ENCODE measurements around the gene HCN4. TPM values are rescaled to one million over a fixed set of nuclear protein-coding genes. Genes with fewer than 3 reads are reported as not detected.

The HCN4 gene
- total RNA-seq, 2 donors from 2014 or later: not detected

GRCh38 chr15:73397461-73397860 lies 28.7 kb upstream of the HCN4 start:
- Histone ChIP-seq H3K4me3 (no peak overlapping the region), H3K36me3 (no peaks in the 10 kb centered on the region), H3K27me3 (replicated peaks; ENCODE audit: insufficient read depth) (no peaks in the 10 kb centered on the region), H3K9me3 (no peaks in the 10 kb centered on the region), H3K4me1 (ENCODE audit: control insufficient read depth in 1 of 2, low read depth in 2 of 2) (no peaks in the 10 kb centered on the region), H3K27ac (no peak overlapping the region)
- ATAC-seq (ENCODE audit: insufficient number of reproducible peaks, low FRiP score, low read depth) (no peak), DNase-seq (ENCODE audit: low spot score) (no peak)
- TF ChIP-seq CTCF (IDR thresholded peaks at IDR 0.05): no peak

- Histone ChIP-seq H3K4me3 (no peak overlapping the region), H3K36me3 (no peaks in the 10 kb centered on the region), H3K27me3 (replicated peaks; ENCODE audit: insufficient read depth) (no peaks in the 10 kb centered on the region), H3K9me3 (no peaks in the 10 kb centered on the region), H3K4me1 (ENCODE audit: control insufficient read depth in 1 of 2, low read depth in 2 of 2) (no peaks in the 10 kb centered on the region), H3K27ac (no peak overlapping the region)
- TF ChIP-seq CTCF (IDR thresholded peaks at IDR 0.05): no peak
- DNase-seq (ENCODE audit: low spot score) (no peak), ATAC-seq (ENCODE audit: insufficient number of reproducible peaks, low FRiP score, low read depth) (no peak)
Measured at GRCh38 chr15:73395671-73396070, 26.9 kb upstream of the HCN4 start.

GRCh38 chr15:73394782-73395181 lies 26.0 kb upstream of the HCN4 start:
- no peak overlapping the region for H3K27ac ChIP-seq
- TF ChIP-seq CTCF (IDR thresholded peaks at IDR 0.05): no peak
- DNase-seq (ENCODE audit: low spot score) (no peak), ATAC-seq (ENCODE audit: insufficient number of reproducible peaks, low FRiP score, low read depth) (no peak)
- H3K9me3 ChIP-seq: no peaks in the 10 kb centered on the region
- no peaks in the 10 kb centered on the region for H3K27me3 ChIP-seq (replicated peaks; ENCODE audit: insufficient read depth)
- H3K4me1 ChIP-seq (ENCODE audit: control insufficient read depth in 1 of 2, low read depth in 2 of 2): no peaks in the 10 kb centered on the region
- H3K36me3 ChIP-seq: no peaks in the 10 kb centered on the region
- no peak overlapping the region for H3K4me3 ChIP-seq

- DNase-seq (ENCODE audit: low spot score) (no peak), ATAC-seq (ENCODE audit: insufficient number of reproducible peaks, low FRiP score, low read depth) (no peak)
- Histone ChIP-seq H3K27me3 (replicated peaks; ENCODE audit: insufficient read depth) (no peaks in the 10 kb centered on the region), H3K4me3 (no peak overlapping the region), H3K36me3 (no peaks in the 10 kb centered on the region), H3K27ac (no peak overlapping the region), H3K4me1 (ENCODE audit: control insufficient read depth in 1 of 2, low read depth in 2 of 2) (no peaks in the 10 kb centered on the region), H3K9me3 (no peaks in the 10 kb centered on the region)
- no peak for TF ChIP-seq CTCF (IDR thresholded peaks at IDR 0.05)
Measured at GRCh38 chr15:73393336-73393735, 24.6 kb upstream of the HCN4 start.

- no peak for DNase-seq (ENCODE audit: low spot score)
- no peak overlapping the region for H3K27ac ChIP-seq
- no peak for TF ChIP-seq CTCF (IDR thresholded peaks at IDR 0.05)
- H3K27me3 ChIP-seq (replicated peaks; ENCODE audit: insufficient read depth): no peaks in the 10 kb centered on the region
- H3K9me3 ChIP-seq: no peaks in the 10 kb centered on the region
- ATAC-seq (ENCODE audit: insufficient number of reproducible peaks, low FRiP score, low read depth): no peak
- H3K36me3 ChIP-seq: no peaks in the 10 kb centered on the region
- no peaks in the 10 kb centered on the region for H3K4me1 ChIP-seq (ENCODE audit: control insufficient read depth in 1 of 2, low read depth in 2 of 2)
- no peak overlapping the region for H3K4me3 ChIP-seq
Measured at GRCh38 chr15:73392025-73392424, 23.3 kb upstream of the HCN4 start.
